ENCODE measurements around the gene C16orf90. TPM values are rescaled to one million over a fixed set of nuclear protein-coding genes. Genes with fewer than 3 reads are reported as not detected.

C16orf90 gene
- total RNA-seq, 1 experiment from 2014 or later, result not detected

DNA sequence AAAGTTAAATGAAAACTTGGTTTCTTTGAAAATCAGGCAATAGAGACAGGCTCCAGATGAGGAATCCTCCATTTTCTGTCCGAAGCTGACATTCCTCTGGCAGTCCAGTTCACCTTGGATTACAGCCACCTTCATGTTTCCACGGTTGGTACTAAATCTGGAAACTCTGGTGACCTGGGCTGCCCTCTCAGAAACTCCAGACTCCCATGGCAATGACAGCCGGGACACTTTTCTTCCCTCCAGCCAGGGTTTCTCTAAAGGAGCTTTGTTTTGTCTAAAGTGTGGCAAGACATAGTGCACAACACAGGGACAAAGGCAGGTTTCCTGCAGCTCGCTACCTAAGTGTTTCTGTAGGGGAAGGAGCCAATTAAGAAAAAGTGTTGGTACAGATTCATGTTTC, 41.6 kb upstream of the C16orf90 start:
- ChIA-PET CTCF (interaction anchor here (0.6 kb wide), 1 partner anchor 155 kb away, joined by 3 read pairs; no protein-coding TSS in a partner anchor), POLR2A (no interaction called here)
- DNase-seq (ENCODE audit: unreplicated experiment), result no peak
- no peaks in the 10 kb centered on the region for H3K4me1 Mint-ChIP-seq (ENCODE audit: insufficient read depth, unreplicated experiment)
- no TSS peak for BruUV-seq (replicated peaks)
- no peak overlapping the region for H3K27ac Mint-ChIP-seq (ENCODE audit: low read depth, unreplicated experiment)
- H3K9me3 Mint-ChIP-seq (ENCODE audit: unreplicated experiment), result no peaks in the 10 kb centered on the region
- H3K36me3 Mint-ChIP-seq (ENCODE audit: insufficient read depth, unreplicated experiment), result peaks cover 57% of the 10 kb centered on the region
- H3K4me3 Mint-ChIP-seq (ENCODE audit: unreplicated experiment), result no peak overlapping the region
- TF ChIP-seq, protein P1, sequence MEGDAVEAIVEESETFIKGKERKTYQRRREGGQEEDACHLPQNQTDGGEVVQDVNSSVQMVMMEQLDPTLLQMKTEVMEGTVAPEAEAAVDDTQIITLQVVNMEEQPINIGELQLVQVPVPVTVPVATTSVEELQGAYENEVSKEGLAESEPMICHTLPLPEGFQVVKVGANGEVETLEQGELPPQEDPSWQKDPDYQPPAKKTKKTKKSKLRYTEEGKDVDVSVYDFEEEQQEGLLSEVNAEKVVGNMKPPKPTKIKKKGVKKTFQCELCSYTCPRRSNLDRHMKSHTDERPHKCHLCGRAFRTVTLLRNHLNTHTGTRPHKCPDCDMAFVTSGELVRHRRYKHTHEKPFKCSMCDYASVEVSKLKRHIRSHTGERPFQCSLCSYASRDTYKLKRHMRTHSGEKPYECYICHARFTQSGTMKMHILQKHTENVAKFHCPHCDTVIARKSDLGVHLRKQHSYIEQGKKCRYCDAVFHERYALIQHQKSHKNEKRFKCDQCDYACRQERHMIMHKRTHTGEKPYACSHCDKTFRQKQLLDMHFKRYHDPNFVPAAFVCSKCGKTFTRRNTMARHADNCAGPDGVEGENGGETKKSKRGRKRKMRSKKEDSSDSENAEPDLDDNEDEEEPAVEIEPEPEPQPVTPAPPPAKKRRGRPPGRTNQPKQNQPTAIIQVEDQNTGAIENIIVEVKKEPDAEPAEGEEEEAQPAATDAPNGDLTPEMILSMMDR (IDR thresholded peaks at IDR 0.05; ENCODE audit: unreplicated experiment), result no peak
- H3K27me3 Mint-ChIP-seq (ENCODE audit: insufficient read depth, unreplicated experiment), result no peaks in the 10 kb centered on the region
- intact Hi-C loops (cut with micrococcal nuclease), result no loop called here

DNA sequence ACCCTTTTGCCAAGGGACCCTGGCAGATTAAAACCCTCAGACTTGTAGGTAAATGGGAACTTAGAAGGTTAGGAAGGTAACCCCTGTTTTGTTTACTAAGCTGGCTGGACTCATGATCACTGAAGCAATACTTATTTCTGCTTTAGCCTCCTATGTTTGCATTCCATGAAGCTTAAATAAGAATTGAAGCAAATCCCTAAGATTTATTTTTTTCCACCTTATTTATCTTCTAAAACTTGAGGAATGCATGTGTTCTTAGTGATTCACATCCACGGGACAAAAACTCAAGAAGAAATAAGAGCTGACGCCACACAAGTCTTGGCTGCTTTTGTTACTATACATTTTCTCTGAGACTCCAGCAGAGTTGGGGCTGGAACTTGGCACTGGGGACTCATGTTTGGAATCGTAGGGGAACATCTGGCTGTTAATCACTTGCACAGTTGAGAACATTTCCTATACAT, 41.0 kb upstream of the C16orf90 start:
- TF ChIP-seq, protein P1 (IDR thresholded peaks at IDR 0.05; ENCODE audit: unreplicated experiment), result no peak
- no peaks in the 10 kb centered on the region for H3K9me3 Mint-ChIP-seq (ENCODE audit: unreplicated experiment)
- ChIA-PET POLR2A (no interaction called here), CTCF (interaction anchor here (0.6 kb wide), 1 partner anchor 27 kb away, joined by 4 read pairs; no protein-coding TSS in a partner anchor)
- H3K36me3 Mint-ChIP-seq (ENCODE audit: insufficient read depth, unreplicated experiment), result peaks cover 57% of the 10 kb centered on the region
- no peaks in the 10 kb centered on the region for H3K4me1 Mint-ChIP-seq (ENCODE audit: insufficient read depth, unreplicated experiment)
- H3K27me3 Mint-ChIP-seq (ENCODE audit: insufficient read depth, unreplicated experiment), result no peaks in the 10 kb centered on the region
- H3K4me3 Mint-ChIP-seq (ENCODE audit: unreplicated experiment), result no peak overlapping the region
- TSS peak; percentile 56 for BruUV-seq (replicated peaks)
- no peak overlapping the region for H3K27ac Mint-ChIP-seq (ENCODE audit: low read depth, unreplicated experiment)
- intact Hi-C loops (cut with micrococcal nuclease), result no loop called here
- no peak for DNase-seq (ENCODE audit: unreplicated experiment)

DNA sequence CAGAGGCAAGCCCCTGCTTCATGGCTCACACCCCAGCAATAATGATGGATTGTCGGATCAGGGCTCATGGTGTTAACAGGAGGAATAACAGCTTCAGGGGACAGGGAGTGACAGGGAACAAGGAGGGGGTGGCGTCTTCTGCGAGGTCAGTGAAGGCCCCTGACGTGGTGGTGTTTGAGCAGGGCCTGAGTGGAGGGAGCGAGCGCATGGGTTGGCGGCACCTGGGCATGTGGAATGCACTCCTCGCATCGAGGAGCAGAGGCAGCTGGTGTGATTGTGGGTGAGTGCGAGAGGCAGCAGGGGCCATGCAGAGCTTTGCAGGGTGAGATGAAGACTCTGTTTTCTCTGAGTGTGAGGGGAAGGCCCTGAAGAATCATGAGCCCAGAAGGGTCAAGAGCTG, 38.8 kb upstream of the C16orf90 start:
- DNase-seq (ENCODE audit: unreplicated experiment), result no peak

DNA sequence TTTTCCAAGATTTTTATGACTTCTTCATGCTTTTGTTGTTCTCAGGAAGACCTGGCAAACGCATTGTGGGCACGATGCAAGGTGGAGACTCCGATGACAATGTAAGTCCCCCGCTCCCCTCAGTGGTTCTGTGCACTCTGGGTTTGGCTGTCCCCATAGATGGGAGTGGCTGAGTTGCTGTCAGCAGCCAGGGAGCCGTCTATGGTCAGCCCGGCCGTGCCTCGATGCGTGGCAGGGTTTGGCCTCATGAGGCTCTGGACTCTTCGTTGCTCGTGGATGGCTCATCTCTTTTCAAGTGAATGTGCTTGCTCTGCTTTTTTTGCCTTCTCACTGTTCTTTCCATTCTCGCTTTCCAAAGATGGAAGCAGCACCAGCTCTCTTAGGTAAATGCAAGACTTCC, 37.5 kb upstream of the C16orf90 start:
- TF ChIP-seq, protein P1 (IDR thresholded peaks at IDR 0.05; ENCODE audit: unreplicated experiment), result no peak
- H3K9me3 Mint-ChIP-seq (ENCODE audit: unreplicated experiment), result no peaks in the 10 kb centered on the region
- peaks cover 72% of the 10 kb centered on the region for H3K36me3 Mint-ChIP-seq (ENCODE audit: insufficient read depth, unreplicated experiment)
- no peak overlapping the region for H3K27ac Mint-ChIP-seq (ENCODE audit: low read depth, unreplicated experiment)
- POLR2A ChIA-PET, result no interaction called here
- no peaks in the 10 kb centered on the region for H3K27me3 Mint-ChIP-seq (ENCODE audit: insufficient read depth, unreplicated experiment)
- no TSS peak for BruUV-seq (replicated peaks)
- H3K4me1 Mint-ChIP-seq (ENCODE audit: insufficient read depth, unreplicated experiment), result no peaks in the 10 kb centered on the region
- CTCF ChIA-PET, result no interaction called here
- DNase-seq (ENCODE audit: unreplicated experiment), result no peak
- no peak overlapping the region for H3K4me3 Mint-ChIP-seq (ENCODE audit: unreplicated experiment)
- intact Hi-C loops (cut with micrococcal nuclease), result no loop called here

More for the DNA sequence above, 38.8 kb upstream of the C16orf90 start:
- intact Hi-C loops (cut with micrococcal nuclease), result no loop called here
- ChIA-PET POLR2A (no interaction called here), CTCF (no interaction called here)
- H3K27ac Mint-ChIP-seq (ENCODE audit: low read depth, unreplicated experiment), result no peak overlapping the region
- no peaks in the 10 kb centered on the region for H3K4me1 Mint-ChIP-seq (ENCODE audit: insufficient read depth, unreplicated experiment)
- H3K36me3 Mint-ChIP-seq (ENCODE audit: insufficient read depth, unreplicated experiment), result peaks cover 63% of the 10 kb centered on the region
- no peaks in the 10 kb centered on the region for H3K9me3 Mint-ChIP-seq (ENCODE audit: unreplicated experiment)
- no peaks in the 10 kb centered on the region for H3K27me3 Mint-ChIP-seq (ENCODE audit: insufficient read depth, unreplicated experiment)
- no TSS peak for BruUV-seq (replicated peaks)
- H3K4me3 Mint-ChIP-seq (ENCODE audit: unreplicated experiment), result no peak overlapping the region
- TF ChIP-seq, protein P1 (IDR thresholded peaks at IDR 0.05; ENCODE audit: unreplicated experiment), result no peak

Data from MCF 10A (cell line).